Measurements from ENCODE around the gene FAP. TPM values are rescaled to one million over a fixed set of nuclear protein-coding genes. Genes with fewer than 3 reads are reported as not detected.
A peak's percentile ranks its signal among the peaks of the same experiment; 100 is the strongest.

FAP gene
- total and polyA plus RNA-seq, 2 of the 8 experiments (the other 6 are each of a cell fraction or from before 2014, with no cell fraction given) = not detected

- DNase-seq (ENCODE audit: low read depth in 1 of 2, low spot score in 2 of 2) (no peak), FAIRE-seq (no peak)
- Histone ChIP-seq H2BK5ac (ENCODE audit: low read depth, low read length) (no peak overlapping the region), H4K20me1 (replicated peaks in 1 of 2; ENCODE audit: control insufficient read depth in 1 of 2, insufficient read depth in 2 of 2, low read length in 2 of 2) (no peaks in the 10 kb centered on the region), H4K91ac (replicated peaks; ENCODE audit: insufficient read length, low read length) (no peak overlapping the region), H3K23me2 (ENCODE audit: low read depth, low read length) (no peaks in the 10 kb centered on the region), H4K8ac (ENCODE audit: extremely low read depth, insufficient read depth, low read length) (no peak overlapping the region), H3K4ac (replicated peaks; ENCODE audit: insufficient read length, low read depth, low read length) (no peak overlapping the region), H2BK15ac (ENCODE audit: low read length) (no peak overlapping the region), H3K9me3 (ENCODE audit: insufficient read depth in 2 of 2, low read depth in 1 of 2, low read length in 1 of 2) (no peaks in the 10 kb centered on the region), H3K27ac (ENCODE audit: low read depth, low read length) (no peak overlapping the region), H2AFZ (ENCODE audit: low read length) (no peak overlapping the region), H3K14ac (ENCODE audit: insufficient read length) (no peak overlapping the region), H2BK12ac (ENCODE audit: low read depth, low read length) (no peak overlapping the region), H2BK120ac (replicated peaks; ENCODE audit: low read depth, low read length) (no peak overlapping the region), H3K23ac (ENCODE audit: insufficient read length) (no peak overlapping the region), H3K18ac (ENCODE audit: extremely low read depth, low read length) (no peak overlapping the region), H3K79me2 (ENCODE audit: control insufficient read depth in 1 of 2, insufficient read depth in 2 of 2, low read length in 2 of 2) (no peaks in the 10 kb centered on the region), H3K4me1 (replicated peaks in 1 of 4; ENCODE audit: control insufficient read depth in 3 of 4, insufficient read depth in 4 of 4, low read length in 3 of 4) (no peaks in the 10 kb centered on the region), H3K9ac (replicated peaks in 1 of 4; ENCODE audit: extremely low read depth in 1 of 4, low read depth in 3 of 4, low read length in 3 of 4) (no peak overlapping the region), H3K4me3 (ENCODE audit: extremely low read depth in 1 of 4, insufficient read depth in 2 of 4, low read depth in 3 of 4, low read length in 4 of 4) (no peak overlapping the region), H3K27me3 (replicated peaks in 1 of 4; ENCODE audit: control insufficient read depth in 3 of 4, extremely low read depth in 1 of 4, insufficient read depth in 3 of 4, low read length in 3 of 4) (peaks cover 0 to 1% (median 0%) of the 10 kb centered on the region in 4 experiments; a peak in 1 of 7 replicates), H3K36me3 (ENCODE audit: control insufficient read depth in 2 of 4, insufficient read depth in 4 of 4, low read length in 3 of 4) (no peaks in the 10 kb centered on the region), H3K4me2 (ENCODE audit: insufficient read depth in 1 of 2, low read depth in 2 of 2, low read length in 2 of 2) (no peak overlapping the region), H2AK5ac (ENCODE audit: low read depth, low read length) (no peak overlapping the region), H3K56ac (replicated peaks; ENCODE audit: insufficient read length, low read depth, low read length) (no peak overlapping the region), H3K79me1 (ENCODE audit: low read depth, low read length) (no peaks in the 10 kb centered on the region), H4K5ac (ENCODE audit: insufficient read length, low read depth, low read length) (no peak overlapping the region), H2BK20ac (ENCODE audit: low read length) (no peak overlapping the region)
- ChIA-PET CTCF (ENCODE audit: partially characterized antibody) (interaction anchor here (0.9 to 3.5 kb wide), 5 partner anchors 10 to 101 kb away, joined by 3 to 14 read pairs (median 8); no protein-coding TSS in a partner anchor), POLR2A (ENCODE audit: partially characterized antibody) (no interaction called here)
- TF ChIP-seq TCF12 (IDR thresholded peaks at IDR 0.05; ENCODE audit: low read depth, low read length) (0 out of 2 replicates have a peak, but pooled peaks have one; percentile 3), MAFK (IDR thresholded peaks at IDR 0.05; ENCODE audit: low read depth, low read length) (no peak)
- WGBS, 2 experiments (ENCODE audit: extremely low coverage in 1 of 2, insufficient coverage in 1 of 2, insufficient read length in 1 of 2, insufficient replicate concordance in 2 of 2, low coverage in 1 of 2, low lambda C conversion rate in 2 of 2, missing lambda C conversion rate in 1 of 2) = 91% methylated on average over 2 of the region's 2 CpGs; no CpG with 5 or more reads in 1 of the 2 experiments
Observed at GRCh38 chr2:162197069-162197825, 46.0 kb downstream of the FAP start.

Measured in H1 (cell line).